Peyer's patch (tissue), 4 donors: ENCODE measurements around the gene TNIK. TPM values are rescaled to one million over a fixed set of nuclear protein-coding genes. Genes with fewer than 3 reads are reported as not detected.

Experiments
- DNase-seq, 3 donors: peaks; one replicate each; pipeline ENCODE4 v3.0.0-alpha.2; 2017 to 2019
- H3K27ac ChIP-seq, 4 donors: fragments of 200-600 bp; sonication (generic); one replicate each; pipeline ENCODE4 v1.5.1; 2016 to 2019
- H3K27me3 ChIP-seq, 2 donors: fragments of 200-600 bp; sonication (generic); one replicate each; pipeline ENCODE4 v1.5.1; 2019
- H3K36me3 ChIP-seq, 3 donors: fragments of 200-600 bp; sonication (generic); one replicate each; pipeline ENCODE4 v1.5.1; 2016 to 2019
- H3K4me1 ChIP-seq, 4 donors: fragments of 200-600 bp; sonication (generic); one replicate each; pipeline ENCODE4 v1.5.1; 2016 to 2019
- H3K4me3 ChIP-seq, 4 donors: fragments of 200-600 bp; sonication (generic); 1 replicate in 3 of 4; 2 replicates in 1 of 4; pipeline ENCODE4 v1.5.1; 2016 to 2019; ENCODE audit warnings: mild to moderate bottlenecking in 1 of 4
- H3K9me3 ChIP-seq, 4 donors: fragments of 200-600 bp; sonication (generic); one replicate each; pipeline ENCODE4 v1.5.1; 2016 to 2019; ENCODE audit warnings: mild to moderate bottlenecking in 1 of 4
- POLR2A ChIP-seq, 2 donors: fragments of 450-650 bp; IDR thresholded peaks; one replicate each; pipeline ENCODE4 v1.5.1; 2017; ENCODE audit warnings: antibody characterized with exemption in 2 of 2, mild to moderate bottlenecking in 2 of 2, moderate library complexity in 2 of 2
- total RNA-seq, 4 donors: library from RNA; depleted of rRNA; stranded (reverse); fragments of >200 nt; gene quantifications; one replicate each; pipeline ENCODE4 v1.1.0, GENCODE V29; 2016
- TF ChIP-seq, protein P1 (sequence below), 6 experiments: fragments of 450-650 bp in 4 of 6; fragments of 200-600 bp in 2 of 6; sonication (generic) in 1 of 6; IDR thresholded peaks; one replicate each; pipeline ENCODE4 v1.5.1; 2017 to 2019; ENCODE audit warnings: antibody characterized with exemption in 6 of 6, mild to moderate bottlenecking in 3 of 6, moderate library complexity in 1 of 6

The TNIK gene
- total RNA-seq, 4 donors from 2014 or later, result 37.1 to 84.8 (median 74.4) TPM

GRCh38 chr3:171116365-171116764 lies 343.8 kb downstream of the TNIK start:
- no peak overlapping the region for H3K27ac ChIP-seq
- TF ChIP-seq, protein P1, sequence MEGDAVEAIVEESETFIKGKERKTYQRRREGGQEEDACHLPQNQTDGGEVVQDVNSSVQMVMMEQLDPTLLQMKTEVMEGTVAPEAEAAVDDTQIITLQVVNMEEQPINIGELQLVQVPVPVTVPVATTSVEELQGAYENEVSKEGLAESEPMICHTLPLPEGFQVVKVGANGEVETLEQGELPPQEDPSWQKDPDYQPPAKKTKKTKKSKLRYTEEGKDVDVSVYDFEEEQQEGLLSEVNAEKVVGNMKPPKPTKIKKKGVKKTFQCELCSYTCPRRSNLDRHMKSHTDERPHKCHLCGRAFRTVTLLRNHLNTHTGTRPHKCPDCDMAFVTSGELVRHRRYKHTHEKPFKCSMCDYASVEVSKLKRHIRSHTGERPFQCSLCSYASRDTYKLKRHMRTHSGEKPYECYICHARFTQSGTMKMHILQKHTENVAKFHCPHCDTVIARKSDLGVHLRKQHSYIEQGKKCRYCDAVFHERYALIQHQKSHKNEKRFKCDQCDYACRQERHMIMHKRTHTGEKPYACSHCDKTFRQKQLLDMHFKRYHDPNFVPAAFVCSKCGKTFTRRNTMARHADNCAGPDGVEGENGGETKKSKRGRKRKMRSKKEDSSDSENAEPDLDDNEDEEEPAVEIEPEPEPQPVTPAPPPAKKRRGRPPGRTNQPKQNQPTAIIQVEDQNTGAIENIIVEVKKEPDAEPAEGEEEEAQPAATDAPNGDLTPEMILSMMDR (IDR thresholded peaks at IDR 0.05), result no peak
- TF ChIP-seq POLR2A (IDR thresholded peaks at IDR 0.05), result no peak
- H3K9me3 ChIP-seq, result no peaks in the 10 kb centered on the region

DNA sequence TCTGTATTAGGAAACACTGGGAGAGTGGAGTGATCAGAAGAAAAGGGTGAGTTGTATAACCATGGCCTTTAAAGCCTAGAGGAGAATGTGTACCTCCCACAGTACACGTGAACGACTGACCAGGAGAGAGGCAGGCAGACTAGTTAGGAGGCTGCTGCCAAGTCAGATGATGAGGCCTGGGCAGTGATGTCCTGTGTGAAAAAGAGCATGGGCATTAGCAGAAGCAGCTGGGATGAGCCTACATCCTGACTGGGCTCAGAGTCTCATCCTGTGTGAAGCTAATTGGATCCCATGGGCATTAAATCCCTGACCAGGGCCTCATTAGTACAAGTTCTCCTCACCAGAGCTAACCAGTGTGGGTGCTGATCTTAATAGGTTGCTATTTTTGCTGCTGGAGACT lies 344.5 kb downstream of the TNIK start:
- no peak overlapping the region for H3K27ac ChIP-seq
- peaks cover 0 to 32% (median 0%) of the 10 kb centered on the region in 3 donors for H3K36me3 ChIP-seq
- no peak for DNase-seq
- TF ChIP-seq, protein P1 (IDR thresholded peaks at IDR 0.05), result no peak
- H3K27me3 ChIP-seq, result no peaks in the 10 kb centered on the region
- H3K9me3 ChIP-seq, result no peaks in the 10 kb centered on the region
- H3K4me1 ChIP-seq, result no peaks in the 10 kb centered on the region
- no peak overlapping the region for H3K4me3 ChIP-seq

More at GRCh38 chr3:171116365-171116764, 343.8 kb downstream of the TNIK start:
- DNase-seq, result no peak
- Histone ChIP-seq H3K27me3 (no peaks in the 10 kb centered on the region), H3K36me3 (peaks cover 0 to 32% (median 0%) of the 10 kb centered on the region in 3 donors), H3K4me1 (no peaks in the 10 kb centered on the region), H3K4me3 (no peak overlapping the region)

DNA sequence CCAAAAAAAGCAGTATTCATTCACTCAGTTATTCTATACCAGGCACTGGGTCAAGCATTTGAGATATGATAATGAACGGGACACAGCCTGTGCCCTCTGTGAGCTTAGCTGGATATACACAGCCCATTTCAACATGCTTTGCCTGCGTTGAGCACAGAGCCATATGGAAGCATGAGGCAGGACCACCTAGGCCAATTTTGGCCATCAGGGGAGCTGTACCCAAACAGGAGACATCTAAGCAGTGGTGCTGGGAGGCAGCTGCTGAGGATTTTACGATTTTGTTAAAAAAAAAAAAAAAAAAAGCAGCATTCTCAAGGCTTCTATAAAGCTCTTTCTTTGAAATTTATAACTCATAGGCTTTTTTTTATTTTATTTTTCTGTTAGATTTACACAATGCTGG lies 346.5 kb downstream of the TNIK start:
- Histone ChIP-seq H3K4me3 (no peak overlapping the region), H3K4me1 (no peaks in the 10 kb centered on the region), H3K36me3 (peaks cover 0 to 43% (median 0%) of the 10 kb centered on the region in 3 donors), H3K9me3 (no peaks in the 10 kb centered on the region), H3K27ac (no peak overlapping the region), H3K27me3 (no peaks in the 10 kb centered on the region)
- no peak for DNase-seq
- TF ChIP-seq POLR2A (IDR thresholded peaks at IDR 0.05), result no peak
- TF ChIP-seq, protein P1 (IDR thresholded peaks at IDR 0.05), result no peak

DNA sequence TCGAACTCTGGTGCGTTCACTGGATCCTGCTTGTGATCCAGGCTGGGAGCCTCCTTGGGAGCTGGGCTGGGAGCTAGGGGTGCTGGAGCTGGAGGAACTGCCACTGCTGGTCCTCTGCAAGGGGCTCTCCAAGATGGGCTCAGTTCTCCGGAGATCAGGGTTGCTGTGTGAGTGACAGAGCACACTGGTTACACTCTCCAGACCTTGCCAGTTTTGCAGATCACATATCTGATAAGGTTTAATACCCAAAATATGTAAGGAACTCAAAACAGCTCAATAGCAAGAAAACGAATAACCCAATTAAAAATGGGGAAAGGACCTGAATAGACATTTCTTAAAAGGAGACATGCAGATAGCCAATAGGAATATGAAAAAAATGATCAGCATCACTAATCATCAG lies 349.5 kb downstream of the TNIK start:
- Histone ChIP-seq H3K4me3 (no peak overlapping the region), H3K27me3 (no peaks in the 10 kb centered on the region), H3K4me1 (no peaks in the 10 kb centered on the region), H3K36me3 (peaks cover 0 to 56% (median 0%) of the 10 kb centered on the region in 3 donors), H3K27ac (no peak overlapping the region), H3K9me3 (no peaks in the 10 kb centered on the region)
- no peak for TF ChIP-seq POLR2A (IDR thresholded peaks at IDR 0.05)
- TF ChIP-seq, protein P1 (IDR thresholded peaks at IDR 0.05), result no peak
- no peak for DNase-seq

DNA sequence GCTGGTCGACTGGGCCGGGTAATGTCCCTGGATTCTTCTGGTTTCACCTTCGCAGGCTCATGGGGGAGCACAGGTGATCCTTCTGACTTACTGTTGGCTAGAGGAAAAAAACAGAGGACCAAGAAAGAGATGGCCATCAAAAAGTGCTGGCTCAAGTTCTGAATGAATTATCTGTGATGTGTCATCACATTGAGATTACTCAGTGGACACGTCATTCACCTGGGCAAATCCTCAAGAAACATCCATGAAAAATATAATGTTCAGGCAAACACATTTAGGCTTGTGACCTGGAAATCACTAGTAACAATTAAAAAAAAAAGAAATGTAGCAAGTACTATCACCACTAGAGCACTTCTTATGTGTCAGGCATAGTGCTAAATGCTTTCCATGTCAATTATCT lies 352.1 kb downstream of the TNIK start:
- Histone ChIP-seq H3K27me3 (no peaks in the 10 kb centered on the region), H3K4me3 (no peak overlapping the region), H3K4me1 (no peaks in the 10 kb centered on the region), H3K27ac (no peak overlapping the region), H3K9me3 (no peaks in the 10 kb centered on the region), H3K36me3 (peaks cover 0 to 44% (median 0%) of the 10 kb centered on the region in 3 donors)
- TF ChIP-seq, protein P1 (IDR thresholded peaks at IDR 0.05), result no peak
- no peak for TF ChIP-seq POLR2A (IDR thresholded peaks at IDR 0.05)
- no peak for DNase-seq

DNA sequence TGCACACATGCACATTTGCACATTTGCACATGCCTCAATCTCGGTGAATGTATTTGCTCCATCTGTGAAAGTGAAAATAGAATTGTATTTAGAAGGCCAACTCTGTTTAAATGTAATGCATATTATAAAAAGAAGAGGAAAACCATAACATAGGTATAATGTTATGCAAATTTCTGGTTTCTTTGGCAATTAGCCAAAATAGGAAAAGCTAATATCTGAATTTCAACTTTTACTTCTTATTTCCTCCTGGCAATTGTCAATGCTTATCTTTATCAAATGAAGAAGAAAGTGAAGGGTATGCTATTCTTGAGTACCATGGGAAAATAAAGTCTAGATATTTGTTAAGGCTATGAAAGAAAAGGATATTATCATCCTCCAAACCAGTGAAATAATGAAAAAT lies 357.0 kb downstream of the TNIK start:
- Histone ChIP-seq H3K27ac (no peak overlapping the region), H3K4me1 (no peaks in the 10 kb centered on the region), H3K27me3 (no peaks in the 10 kb centered on the region), H3K36me3 (peaks cover 0 to 36% (median 0%) of the 10 kb centered on the region in 3 donors), H3K4me3 (no peak overlapping the region), H3K9me3 (no peaks in the 10 kb centered on the region)
- DNase-seq, result no peak
- no peak for TF ChIP-seq POLR2A (IDR thresholded peaks at IDR 0.05)
- TF ChIP-seq, protein P1 (IDR thresholded peaks at IDR 0.05), result no peak
